Naive thymus-derived CD4-positive, alpha-beta T cell (primary cell): Measurements from ENCODE around the gene TAGLN. TPM values are rescaled to one million over a fixed set of nuclear protein-coding genes. Genes with fewer than 3 reads are reported as not detected.

ENCODE experiments used
- polyA plus RNA-seq, 2 donors: library from polyadenylated mRNA; unstranded; fragments of 300-500 nt; fragmentation: Illumina TruSeq; gene quantifications; one replicate each; pipeline ENCODE4 v1.2.3, GENCODE V29; 2021
- total RNA-seq, 6 experiments: library from RNA in 5 of 6; stranded (reverse) in 5 of 6; gene quantifications; 1 replicate in 5 of 6; 2 replicates in 1 of 6; pipeline ENCODE4 v1.2.3 and lab custom pipeline; 2021 to 2026

The TAGLN gene
- total and polyA plus RNA-seq, 7 experiments from 2014 or later, result 0.32 to 28.0 (median 13.7) TPM

Other genes with a start within 250 kb of the TAGLN start
- gene SIK3, start 100.9 kb upstream of the TAGLN start, total RNA-seq, result 10 to 100 TPM; 34.4 to 85.2 (median 67.0) TPM
- gene SIK3, start 100.9 kb upstream of the TAGLN start, polyA plus RNA-seq, result 10 to 100 TPM; 13.3 to 24.0 TPM
- 10 to 100 TPM; 48.9 to 62.0 (median 55.8) TPM for gene PAFAH1B2, start 55.1 kb upstream of the TAGLN start, total RNA-seq
- gene PAFAH1B2, start 55.1 kb upstream of the TAGLN start, polyA plus RNA-seq, result 10 to 100 TPM; 13.6 to 18.2 TPM
- gene SIDT2, start 20.6 kb upstream of the TAGLN start, total RNA-seq, result 100 to 1,000 TPM in 2 of 5 experiments, 10 to 100 TPM in 3; 31.7 to 187 (median 60.5) TPM
- 1 to 10 TPM; 2.3 to 3.1 TPM for gene SIDT2, start 20.6 kb upstream of the TAGLN start, polyA plus RNA-seq
- gene PCSK7, start 32.7 kb downstream of the TAGLN start, total RNA-seq, result 100 to 1,000 TPM; 196 to 319 (median 312) TPM
- gene PCSK7, start 32.7 kb downstream of the TAGLN start, polyA plus RNA-seq, result 10 to 100 TPM; 45.4 to 71.4 TPM
- 10 to 100 TPM; 16.6 to 36.0 (median 24.0) TPM for gene RNF214, start 33.3 kb downstream of the TAGLN start, total RNA-seq
- gene RNF214, start 33.3 kb downstream of the TAGLN start, polyA plus RNA-seq, result 10 to 100 TPM in 1 of 2 donors, 1 to 10 TPM in 1; 9.7 to 10.2 TPM
- 10 to 100 TPM in 2 of 5 experiments, 1 to 10 TPM in 3; 4.2 to 13.2 (median 7.7) TPM for gene BACE1-AS, start 92.0 kb downstream of the TAGLN start, total RNA-seq
- 1 to 10 TPM in 1 of 2 donors, under 1 TPM in 1; 0.82 to 1.5 TPM for gene BACE1-AS, start 92.0 kb downstream of the TAGLN start, polyA plus RNA-seq
- 1 to 10 TPM in 1 of 5 experiments, under 1 TPM in 4; 0.27 to 2.0 (median 0.34) TPM for gene BACE1, start 116.9 kb downstream of the TAGLN start, total RNA-seq
- gene BACE1, start 116.9 kb downstream of the TAGLN start, polyA plus RNA-seq, result under 1 TPM; 0.23 to 0.37 TPM
- 10 to 100 TPM; 36.6 to 47.6 (median 36.8) TPM for gene CEP164, start 128.5 kb downstream of the TAGLN start, total RNA-seq
- 10 to 100 TPM; 16.2 to 24.9 TPM for gene CEP164, start 128.5 kb downstream of the TAGLN start, polyA plus RNA-seq